Neural progenitor cell (in vitro differentiated cells): Measurements from ENCODE around the gene SLC27A5.

Experiments used
- CTCF ChIP-seq: fragments of 200-600 bp; sonication (generic); IDR thresholded peaks from 2 replicates; pipeline ENCODE4 v1.5.1; 2017; ENCODE audit warnings: antibody characterized with exemption, mild to moderate bottlenecking
- EZH2 ChIP-seq: fragments of 200-600 bp; sonication (generic); IDR thresholded peaks from 2 replicates; pipeline ENCODE4 v1.6.1; 2017; ENCODE audit warnings: antibody characterized with exemption, mild to moderate bottlenecking, moderate library complexity

DNA sequence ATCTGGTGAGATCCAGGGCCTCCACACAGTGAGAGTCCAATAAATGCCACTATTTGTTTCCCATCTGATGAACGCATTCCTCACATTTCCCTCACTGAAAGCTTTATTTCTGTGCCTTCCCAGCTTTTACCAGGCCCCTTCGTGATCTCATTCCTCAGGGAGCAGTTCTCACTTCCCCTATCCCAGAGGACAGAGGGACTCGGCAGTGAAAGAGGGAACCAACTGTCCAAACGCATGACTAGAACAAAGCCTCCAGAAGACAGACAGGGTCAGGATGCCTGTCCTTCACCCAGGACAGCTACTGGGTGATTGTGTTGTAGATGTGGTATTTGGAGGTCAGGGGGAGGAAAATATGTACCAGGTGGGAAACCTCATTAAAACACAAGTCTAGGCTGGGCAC lies 9.9 kb upstream of the SLC27A5 start:
- no peak for TF ChIP-seq CTCF
- no peak for TF ChIP-seq EZH2
